ENCODE measurements around the gene PIM1. TPM values are rescaled to one million over a fixed set of nuclear protein-coding genes. Genes with fewer than 3 reads are reported as not detected.

PIM1 gene
- total and polyA plus RNA-seq, 9 of the 15 experiments (the other 6 are each of a cell fraction or from before 2014, with no cell fraction given), result 19.0 to 789 (median 212) TPM

GRCh38 chr6:37170273-37171200 is 585 bp downstream of the PIM1 start (continued):
- TF ChIP-seq PRDM10 (IDR thresholded peaks at IDR 0.05; ENCODE audit: partially characterized antibody) (no peak), FOXM1 (IDR thresholded peaks at IDR 0.05; ENCODE audit: low read depth) (no peak), FOXM1 (CRISPR knock-in tag; IDR thresholded peaks at IDR 0.05; ENCODE audit: low read depth) (no peak), BCOR (IDR thresholded peaks at IDR 0.05) (peak; percentile 21; the same call in 1 of the 2 replicates), NFE2L1 (tag; IDR thresholded peaks at IDR 0.05; ENCODE audit: borderline replicate concordance, low read depth) (no peak), ADNP (tag; IDR thresholded peaks at IDR 0.05) (no peak), MCM5 (IDR thresholded peaks at IDR 0.05; ENCODE audit: low read depth) (no peak), NCOA4 (IDR thresholded peaks at IDR 0.05; ENCODE audit: partially characterized antibody) (no peak), NUFIP1 (IDR thresholded peaks at IDR 0.05; ENCODE audit: partially characterized antibody) (no peak), ZFPM2 (CRISPR knock-in tag; IDR thresholded peaks at IDR 0.05) (peak; percentile 84), ZNF217 (CRISPR knock-in tag; IDR thresholded peaks at IDR 0.05) (no peak), VEZF1 (CRISPR knock-in tag; IDR thresholded peaks at IDR 0.05) (no peak; the same call in 1 of the 2 replicates), HSF4 (CRISPR knock-in tag; IDR thresholded peaks at IDR 0.05; ENCODE audit: borderline replicate concordance) (no peak), ZBTB9 (CRISPR knock-in tag; IDR thresholded peaks at IDR 0.05) (peak; percentile 73)
- TF ChIP-seq, protein P1, sequence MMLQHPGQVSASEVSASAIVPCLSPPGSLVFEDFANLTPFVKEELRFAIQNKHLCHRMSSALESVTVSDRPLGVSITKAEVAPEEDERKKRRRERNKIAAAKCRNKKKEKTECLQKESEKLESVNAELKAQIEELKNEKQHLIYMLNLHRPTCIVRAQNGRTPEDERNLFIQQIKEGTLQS (IDR thresholded peaks at IDR 0.05), result no peak
- TF ChIP-seq, protein P1 (CRISPR knock-in tag; conservative IDR thresholded peaks at IDR 0.05), result no peak
- TF ChIP-seq, protein P2, sequence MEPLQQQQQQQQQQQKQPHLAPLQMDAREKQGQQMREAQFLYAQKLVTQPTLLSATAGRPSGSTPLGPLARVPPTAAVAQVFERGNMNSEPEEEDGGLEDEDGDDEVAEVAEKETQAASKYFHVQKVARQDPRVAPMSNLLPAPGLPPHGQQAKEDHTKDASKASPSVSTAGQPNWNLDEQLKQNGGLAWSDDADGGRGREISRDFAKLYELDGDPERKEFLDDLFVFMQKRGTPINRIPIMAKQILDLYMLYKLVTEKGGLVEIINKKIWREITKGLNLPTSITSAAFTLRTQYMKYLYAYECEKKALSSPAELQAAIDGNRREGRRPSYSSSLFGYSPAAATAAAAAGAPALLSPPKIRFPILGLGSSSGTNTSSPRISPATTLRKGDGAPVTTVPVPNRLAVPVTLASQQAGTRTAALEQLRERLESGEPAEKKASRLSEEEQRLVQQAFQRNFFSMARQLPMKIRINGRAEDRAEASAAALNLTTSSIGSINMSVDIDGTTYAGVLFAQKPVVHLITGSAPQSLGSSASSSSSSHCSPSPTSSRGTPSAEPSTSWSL (CRISPR knock-in tag; IDR thresholded peaks at IDR 0.05; ENCODE audit: borderline replicate concordance), result no peak; the same call in 1 of the 2 replicates
